Measurements from ENCODE around the gene PTPN22. TPM values are rescaled to one million over a fixed set of nuclear protein-coding genes. Genes with fewer than 3 reads are reported as not detected.

PTPN22 gene
- total RNA-seq, 2 donors from 2014 or later, result 2.9 to 4.6 TPM

- no peak for ATAC-seq
- TF ChIP-seq, protein P1, sequence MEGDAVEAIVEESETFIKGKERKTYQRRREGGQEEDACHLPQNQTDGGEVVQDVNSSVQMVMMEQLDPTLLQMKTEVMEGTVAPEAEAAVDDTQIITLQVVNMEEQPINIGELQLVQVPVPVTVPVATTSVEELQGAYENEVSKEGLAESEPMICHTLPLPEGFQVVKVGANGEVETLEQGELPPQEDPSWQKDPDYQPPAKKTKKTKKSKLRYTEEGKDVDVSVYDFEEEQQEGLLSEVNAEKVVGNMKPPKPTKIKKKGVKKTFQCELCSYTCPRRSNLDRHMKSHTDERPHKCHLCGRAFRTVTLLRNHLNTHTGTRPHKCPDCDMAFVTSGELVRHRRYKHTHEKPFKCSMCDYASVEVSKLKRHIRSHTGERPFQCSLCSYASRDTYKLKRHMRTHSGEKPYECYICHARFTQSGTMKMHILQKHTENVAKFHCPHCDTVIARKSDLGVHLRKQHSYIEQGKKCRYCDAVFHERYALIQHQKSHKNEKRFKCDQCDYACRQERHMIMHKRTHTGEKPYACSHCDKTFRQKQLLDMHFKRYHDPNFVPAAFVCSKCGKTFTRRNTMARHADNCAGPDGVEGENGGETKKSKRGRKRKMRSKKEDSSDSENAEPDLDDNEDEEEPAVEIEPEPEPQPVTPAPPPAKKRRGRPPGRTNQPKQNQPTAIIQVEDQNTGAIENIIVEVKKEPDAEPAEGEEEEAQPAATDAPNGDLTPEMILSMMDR (IDR thresholded peaks at IDR 0.05), result no peak
- TF ChIP-seq POLR2A (IDR thresholded peaks at IDR 0.05), result no peak
- intact Hi-C loops (cut with DNase I), result loop anchor here (5.0 kb wide), 1 partner anchor 61 kb away; no protein-coding TSS in a partner anchor
Measured at GRCh38 chr1:113836534-113836933, 35.0 kb downstream of the PTPN22 start.

DNA sequence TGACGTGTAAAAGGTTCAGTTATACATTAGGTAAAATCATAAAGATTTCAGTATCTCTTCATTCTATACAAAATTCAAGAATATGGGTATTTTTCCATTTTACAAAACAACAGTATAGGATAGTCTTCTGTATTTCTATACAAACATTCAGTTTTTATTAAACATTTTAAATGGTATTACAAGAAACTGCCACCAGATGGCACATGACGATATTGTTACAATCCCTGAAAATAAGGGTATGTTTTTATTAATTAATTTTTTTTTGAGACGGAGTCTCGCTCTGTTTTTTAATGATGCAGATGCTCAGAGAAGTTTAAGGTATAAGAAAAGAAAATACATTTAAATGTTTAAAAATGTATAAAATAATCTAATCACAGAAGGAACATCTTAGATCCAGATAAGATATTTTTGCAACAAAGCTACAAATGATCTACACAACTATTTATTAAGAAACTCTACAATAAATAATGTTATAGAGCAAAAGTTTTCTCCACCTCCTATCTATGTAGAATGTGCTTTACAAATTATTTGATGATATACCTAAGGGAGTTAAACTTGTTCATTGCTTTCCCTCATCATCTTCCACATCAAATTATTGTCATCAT, 35.7 kb downstream of the PTPN22 start:
- DNase-seq, result peak in 1 of 4 donors; percentile 21

More at GRCh38 chr1:113836534-113836933, 35.0 kb downstream of the PTPN22 start:
- Histone ChIP-seq H3K4me1 (no peaks in the 10 kb centered on the region), H3K36me3 (replicated peaks in 1 of 2; ENCODE audit: insufficient read depth in 1 of 2, low read depth in 2 of 2) (no peaks in the 10 kb centered on the region), H3K4me3 (no peak overlapping the region), H3K27me3 (no peaks in the 10 kb centered on the region), H3K27ac (no peak overlapping the region), H3K9me3 (no peaks in the 10 kb centered on the region)
- WGBS, 2 donors, result 88 to 100% methylated on average over 1 of the region's 1 CpG
- no peak for DNase-seq

DNA sequence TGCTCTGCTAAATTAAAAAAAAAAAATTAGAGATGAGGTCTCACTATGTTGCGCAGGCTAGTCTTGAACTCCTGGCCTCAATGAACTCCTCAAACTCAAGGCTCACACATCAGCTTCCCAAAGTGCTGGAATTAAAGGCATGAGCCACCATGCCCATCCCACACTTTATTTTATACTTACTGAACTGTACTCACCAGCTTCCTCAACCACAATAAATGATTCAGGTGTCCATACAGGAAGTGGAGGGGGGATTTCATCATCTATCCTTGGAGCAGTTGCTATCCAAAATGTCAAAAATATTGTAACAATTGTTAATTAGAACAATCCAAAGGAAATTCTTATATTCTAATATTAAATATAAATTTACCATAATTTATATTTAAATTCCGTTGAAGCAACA, 36.8 kb downstream of the PTPN22 start:
- no peak overlapping the region for H3K4me3 ChIP-seq
- 88 to 94% methylated on average over 2 of the region's 2 CpGs for WGBS, 2 donors
- TF ChIP-seq POLR2A (IDR thresholded peaks at IDR 0.05), result no peak
- TF ChIP-seq, protein P1 (IDR thresholded peaks at IDR 0.05), result no peak
- H3K36me3 ChIP-seq (replicated peaks in 1 of 2; ENCODE audit: insufficient read depth in 1 of 2, low read depth in 2 of 2), result no peaks in the 10 kb centered on the region
- no peaks in the 10 kb centered on the region for H3K9me3 ChIP-seq
- no peak overlapping the region for H3K27ac ChIP-seq
- no peaks in the 10 kb centered on the region for H3K4me1 ChIP-seq
- no peak for DNase-seq
- intact Hi-C loops (cut with DNase I), result loop anchor here (5.0 kb wide), 1 partner anchor 63 kb away; no protein-coding TSS in a partner anchor
- no peaks in the 10 kb centered on the region for H3K27me3 ChIP-seq
- no peak for ATAC-seq

More for the DNA sequence above, 35.7 kb downstream of the PTPN22 start:
- intact Hi-C loops (cut with DNase I), result loop anchor here (5.0 kb wide), 1 partner anchor 62 kb away; no protein-coding TSS in a partner anchor
- H3K9me3 ChIP-seq, result no peaks in the 10 kb centered on the region
- H3K27ac ChIP-seq, result no peak overlapping the region
- TF ChIP-seq, protein P1 (IDR thresholded peaks at IDR 0.05), result peak in 6 of 7 experiments; percentile 47 to 67 (median 64)
- TF ChIP-seq POLR2A (IDR thresholded peaks at IDR 0.05), result no peak
- no peaks in the 10 kb centered on the region for H3K36me3 ChIP-seq (replicated peaks in 1 of 2; ENCODE audit: insufficient read depth in 1 of 2, low read depth in 2 of 2)
- H3K4me3 ChIP-seq, result no peak overlapping the region
- H3K4me1 ChIP-seq, result no peaks in the 10 kb centered on the region
- peak; percentile 35 for ATAC-seq
- WGBS, 2 donors, result 6 to 9% methylated on average over 4 of the region's 4 CpGs
- no peaks in the 10 kb centered on the region for H3K27me3 ChIP-seq

- 55 to 57% methylated on average over 3 of the region's 3 CpGs for WGBS, 2 donors
- Histone ChIP-seq H3K9me3 (no peaks in the 10 kb centered on the region), H3K36me3 (replicated peaks in 1 of 2; ENCODE audit: insufficient read depth in 1 of 2, low read depth in 2 of 2) (no peaks in the 10 kb centered on the region), H3K4me1 (no peaks in the 10 kb centered on the region), H3K4me3 (no peak overlapping the region), H3K27ac (no peak overlapping the region), H3K27me3 (no peaks in the 10 kb centered on the region)
- intact Hi-C loops (cut with DNase I), result no loop called here
- ATAC-seq (no peak), DNase-seq (no peak)
- TF ChIP-seq, protein P1 (IDR thresholded peaks at IDR 0.05), result no peak
- TF ChIP-seq POLR2A (IDR thresholded peaks at IDR 0.05), result no peak
Measured at GRCh38 chr1:113830039-113830438, 41.5 kb downstream of the PTPN22 start.

DNA sequence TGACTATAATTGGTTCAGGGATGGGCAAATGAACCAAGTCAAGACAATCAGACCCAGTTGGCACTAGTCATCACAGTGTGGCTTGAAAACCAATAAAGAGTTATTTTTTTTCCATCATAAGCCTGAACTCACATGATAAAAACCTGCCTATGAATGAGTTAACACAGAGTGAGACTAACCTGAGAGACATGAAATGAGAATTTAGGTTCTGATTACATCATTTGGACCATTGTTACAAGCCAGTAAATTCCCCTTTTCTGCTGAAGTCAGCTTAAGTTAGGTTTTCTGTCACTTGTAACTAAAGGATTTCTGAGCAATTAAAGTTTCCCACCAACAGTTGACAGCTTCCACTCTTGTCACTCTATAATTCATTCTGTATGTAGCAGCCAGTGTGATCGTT, 49.6 kb downstream of the PTPN22 start:
- H3K9me3 ChIP-seq, result no peaks in the 10 kb centered on the region
- intact Hi-C loops (cut with DNase I), result no loop called here
- TF ChIP-seq, protein P1 (IDR thresholded peaks at IDR 0.05), result no peak
- TF ChIP-seq POLR2A (IDR thresholded peaks at IDR 0.05), result no peak
- no peak overlapping the region for H3K4me3 ChIP-seq
- no peak for DNase-seq
- H3K4me1 ChIP-seq, result no peaks in the 10 kb centered on the region
- no peaks in the 10 kb centered on the region for H3K27me3 ChIP-seq
- no peak for ATAC-seq
- no peaks in the 10 kb centered on the region for H3K36me3 ChIP-seq (replicated peaks in 1 of 2; ENCODE audit: insufficient read depth in 1 of 2, low read depth in 2 of 2)
- WGBS, 2 donors, result 54 to 69% methylated on average over 1 of the region's 1 CpG
- H3K27ac ChIP-seq, result no peak overlapping the region
